OCI-LY7 (cell line): ENCODE data around the gene ROBO1.

ENCODE experiments used
- EZH2phosphoT487 ChIP-seq: fragments of 200-600 bp; sonication (generic); IDR thresholded peaks from 2 replicates; pipeline ENCODE4 v1.6.1; 2018; ENCODE audit warnings: low read depth, borderline replicate concordance, mild to moderate bottlenecking, mixed run types, antibody characterized with exemption, low read length, moderate library complexity, mixed read lengths
- TF ChIP-seq, protein P1 (sequence below): fragments of 200-600 bp; sonication (generic); conservative IDR thresholded peaks from 2 replicates; pipeline ENCODE4 v1.5.1; 2014; ENCODE audit warnings: mild to moderate bottlenecking, antibody characterized with exemption, low read length, moderate library complexity, mixed read lengths

DNA sequence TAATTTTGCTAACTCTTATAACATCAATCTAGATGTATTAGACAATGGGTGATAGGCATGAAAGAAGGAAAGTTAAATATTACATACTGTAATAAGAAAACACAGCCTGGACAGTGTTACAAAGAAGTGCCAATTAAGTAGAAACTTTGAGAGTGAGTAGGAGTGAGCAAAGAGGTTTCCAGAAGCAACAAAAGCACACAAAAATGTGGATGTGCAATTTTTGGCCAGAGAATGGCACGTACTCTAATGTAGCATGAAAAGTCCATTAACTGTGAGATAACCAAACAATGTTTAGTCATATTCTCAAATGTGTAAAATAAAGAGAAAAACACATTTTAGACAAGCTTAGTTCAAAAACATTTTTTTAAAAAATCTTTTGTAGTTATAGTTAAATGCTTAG, 567.3 kb downstream of the ROBO1 start:
- TF ChIP-seq, protein P1, sequence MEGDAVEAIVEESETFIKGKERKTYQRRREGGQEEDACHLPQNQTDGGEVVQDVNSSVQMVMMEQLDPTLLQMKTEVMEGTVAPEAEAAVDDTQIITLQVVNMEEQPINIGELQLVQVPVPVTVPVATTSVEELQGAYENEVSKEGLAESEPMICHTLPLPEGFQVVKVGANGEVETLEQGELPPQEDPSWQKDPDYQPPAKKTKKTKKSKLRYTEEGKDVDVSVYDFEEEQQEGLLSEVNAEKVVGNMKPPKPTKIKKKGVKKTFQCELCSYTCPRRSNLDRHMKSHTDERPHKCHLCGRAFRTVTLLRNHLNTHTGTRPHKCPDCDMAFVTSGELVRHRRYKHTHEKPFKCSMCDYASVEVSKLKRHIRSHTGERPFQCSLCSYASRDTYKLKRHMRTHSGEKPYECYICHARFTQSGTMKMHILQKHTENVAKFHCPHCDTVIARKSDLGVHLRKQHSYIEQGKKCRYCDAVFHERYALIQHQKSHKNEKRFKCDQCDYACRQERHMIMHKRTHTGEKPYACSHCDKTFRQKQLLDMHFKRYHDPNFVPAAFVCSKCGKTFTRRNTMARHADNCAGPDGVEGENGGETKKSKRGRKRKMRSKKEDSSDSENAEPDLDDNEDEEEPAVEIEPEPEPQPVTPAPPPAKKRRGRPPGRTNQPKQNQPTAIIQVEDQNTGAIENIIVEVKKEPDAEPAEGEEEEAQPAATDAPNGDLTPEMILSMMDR, result no peak
- TF ChIP-seq EZH2phosphoT487, result no peak
